Measurements from ENCODE around the gene GTF2E1.
"Not testable (repeated sequence)": the region's sequence is repeated elsewhere in the genome, so short reads cannot be mapped to it uniquely, and the experiment has no call there.

GTF2E1 gene

GRCh38 chr3:120756061-120756460, 13.5 kb downstream of the GTF2E1 start:
- no peak overlapping the region for H4K5ac ChIP-seq (ENCODE audit: low read length)
- no CpG with 5 or more reads among the region's 2 CpGs for WGBS (ENCODE audit: extremely low coverage, insufficient coverage, low lambda C conversion rate)

GRCh38 chr3:120758551-120758950, 16.0 kb downstream of the GTF2E1 start:
- not testable (repeated sequence) for H3K4me1 ChIP-seq (ENCODE audit: control insufficient read depth, low read depth, low read length); H3K36me3 ChIP-seq (ENCODE audit: control insufficient read depth, insufficient read depth, low read length); H3K79me1 ChIP-seq (ENCODE audit: low read length); H2AK5ac ChIP-seq (ENCODE audit: low read length); H3K79me2 ChIP-seq (ENCODE audit: control insufficient read depth, insufficient read depth, low read length); H3K23ac ChIP-seq (ENCODE audit: low read length); DNase-seq; H2BK120ac ChIP-seq (ENCODE audit: low read depth, low read length); H3K4me3 ChIP-seq (ENCODE audit: low read length); H3K9ac ChIP-seq (ENCODE audit: low read length); H3K27ac ChIP-seq (ENCODE audit: low read depth, low read length); H3K18ac ChIP-seq (ENCODE audit: low read length); H3K27me3 ChIP-seq (ENCODE audit: insufficient read depth, low read length, poor library complexity); H2BK5ac ChIP-seq (ENCODE audit: low read length); H3K56ac ChIP-seq (ENCODE audit: low read length); H4K5ac ChIP-seq (ENCODE audit: low read length); H3K4me2 ChIP-seq (ENCODE audit: low read length); H3K4ac ChIP-seq (ENCODE audit: low read depth, low read length); H2BK15ac ChIP-seq (replicated peaks; ENCODE audit: low read depth); H4K8ac ChIP-seq (ENCODE audit: low read depth, low read length)
- WGBS (ENCODE audit: extremely low coverage, insufficient coverage, low lambda C conversion rate), result no CpG with 5 or more reads among the region's 4 CpGs

More at GRCh38 chr3:120756061-120756460, 13.5 kb downstream of the GTF2E1 start:
- H3K4me2 ChIP-seq (ENCODE audit: low read length), result no peak overlapping the region
- peaks cover 2% of the 10 kb centered on the region for H3K79me1 ChIP-seq (ENCODE audit: low read length)
- no peak overlapping the region for H3K23ac ChIP-seq (ENCODE audit: low read length)
- no peaks in the 10 kb centered on the region for H3K4me1 ChIP-seq (ENCODE audit: control insufficient read depth, low read depth, low read length)
- no peaks in the 10 kb centered on the region for H3K27me3 ChIP-seq (ENCODE audit: insufficient read depth, low read length, poor library complexity)
- peaks cover 5% of the 10 kb centered on the region for H3K79me2 ChIP-seq (ENCODE audit: control insufficient read depth, insufficient read depth, low read length)
- no peak overlapping the region for H2AK5ac ChIP-seq (ENCODE audit: low read length)
- H3K9ac ChIP-seq (ENCODE audit: low read length), result no peak overlapping the region
- no peak overlapping the region for H3K4ac ChIP-seq (ENCODE audit: low read depth, low read length)
- no peak overlapping the region for H2BK15ac ChIP-seq (replicated peaks; ENCODE audit: low read depth)
- H2BK5ac ChIP-seq (ENCODE audit: low read length), result no peak overlapping the region
- H3K4me3 ChIP-seq (ENCODE audit: low read length), result no peak overlapping the region
- H3K36me3 ChIP-seq (ENCODE audit: control insufficient read depth, insufficient read depth, low read length), result peaks cover under 1% of the 10 kb centered on the region
- H4K8ac ChIP-seq (ENCODE audit: low read depth, low read length), result no peak overlapping the region
- no peak overlapping the region for H3K18ac ChIP-seq (ENCODE audit: low read length)
- no peak overlapping the region for H3K27ac ChIP-seq (ENCODE audit: low read depth, low read length)
- no peak overlapping the region for H2BK120ac ChIP-seq (ENCODE audit: low read depth, low read length)
- no peak for DNase-seq
- H3K56ac ChIP-seq (ENCODE audit: low read length), result no peak overlapping the region

- H3K27ac ChIP-seq (ENCODE audit: low read depth, low read length), result no peak overlapping the region
- peaks cover 6% of the 10 kb centered on the region for H3K79me1 ChIP-seq (ENCODE audit: low read length)
- no peaks in the 10 kb centered on the region for H3K36me3 ChIP-seq (ENCODE audit: control insufficient read depth, insufficient read depth, low read length)
- no peak overlapping the region for H3K4ac ChIP-seq (ENCODE audit: low read depth, low read length)
- H3K23ac ChIP-seq (ENCODE audit: low read length), result no peak overlapping the region
- no peak overlapping the region for H2BK120ac ChIP-seq (ENCODE audit: low read depth, low read length)
- peaks cover 16% of the 10 kb centered on the region for H3K79me2 ChIP-seq (ENCODE audit: control insufficient read depth, insufficient read depth, low read length)
- no peak overlapping the region for H3K18ac ChIP-seq (ENCODE audit: low read length)
- no peak overlapping the region for H3K4me2 ChIP-seq (ENCODE audit: low read length)
- no peak overlapping the region for H4K8ac ChIP-seq (ENCODE audit: low read depth, low read length)
- no peak overlapping the region for H2AK5ac ChIP-seq (ENCODE audit: low read length)
- H3K27me3 ChIP-seq (ENCODE audit: insufficient read depth, low read length, poor library complexity), result no peaks in the 10 kb centered on the region
- no peak overlapping the region for H4K5ac ChIP-seq (ENCODE audit: low read length)
- DNase-seq, result no peak
- H2BK15ac ChIP-seq (replicated peaks; ENCODE audit: low read depth), result no peak overlapping the region
- no peak overlapping the region for H3K9ac ChIP-seq (ENCODE audit: low read length)
- H3K4me1 ChIP-seq (ENCODE audit: control insufficient read depth, low read depth, low read length), result peaks cover 4% of the 10 kb centered on the region
- no peak overlapping the region for H3K56ac ChIP-seq (ENCODE audit: low read length)
- no peak overlapping the region for H2BK5ac ChIP-seq (ENCODE audit: low read length)
- WGBS (ENCODE audit: extremely low coverage, insufficient coverage, low lambda C conversion rate), result no CpG with 5 or more reads among the region's 1 CpG
- H3K4me3 ChIP-seq (ENCODE audit: low read length), result no peak overlapping the region
These were observed 20.1 kb downstream of the GTF2E1 start for GRCh38 chr3:120762615-120763014.

GRCh38 chr3:120763601-120764000, 21.1 kb downstream of the GTF2E1 start:
- Histone ChIP-seq H3K79me2 (ENCODE audit: control insufficient read depth, insufficient read depth, low read length) (peaks cover 15% of the 10 kb centered on the region), H3K4ac (ENCODE audit: low read depth, low read length) (no peak overlapping the region), H3K4me2 (ENCODE audit: low read length) (no peak overlapping the region), H3K4me1 (ENCODE audit: control insufficient read depth, low read depth, low read length) (peaks cover 4% of the 10 kb centered on the region), H3K27me3 (ENCODE audit: insufficient read depth, low read length, poor library complexity) (no peaks in the 10 kb centered on the region), H2BK120ac (ENCODE audit: low read depth, low read length) (no peak overlapping the region), H2BK5ac (ENCODE audit: low read length) (no peak overlapping the region), H3K79me1 (ENCODE audit: low read length) (peaks cover 6% of the 10 kb centered on the region), H3K9ac (ENCODE audit: low read length) (no peak overlapping the region), H3K27ac (ENCODE audit: low read depth, low read length) (no peak overlapping the region), H3K23ac (ENCODE audit: low read length) (no peak overlapping the region), H4K5ac (ENCODE audit: low read length) (no peak overlapping the region), H3K36me3 (ENCODE audit: control insufficient read depth, insufficient read depth, low read length) (no peaks in the 10 kb centered on the region), H4K8ac (ENCODE audit: low read depth, low read length) (no peak overlapping the region), H2AK5ac (ENCODE audit: low read length) (no peak overlapping the region), H3K4me3 (ENCODE audit: low read length) (no peak overlapping the region), H3K18ac (ENCODE audit: low read length) (no peak overlapping the region), H2BK15ac (replicated peaks; ENCODE audit: low read depth) (no peak overlapping the region), H3K56ac (ENCODE audit: low read length) (no peak overlapping the region)
- DNase-seq, result no peak
- no CpG with 5 or more reads among the region's 1 CpG for WGBS (ENCODE audit: extremely low coverage, insufficient coverage, low lambda C conversion rate)

- H3K9ac ChIP-seq (ENCODE audit: low read length), result no peak overlapping the region
- H3K27me3 ChIP-seq (ENCODE audit: insufficient read depth, low read length, poor library complexity), result no peaks in the 10 kb centered on the region
- no peak overlapping the region for H2BK15ac ChIP-seq (replicated peaks; ENCODE audit: low read depth)
- H4K8ac ChIP-seq (ENCODE audit: low read depth, low read length), result no peak overlapping the region
- no peak overlapping the region for H3K56ac ChIP-seq (ENCODE audit: low read length)
- peaks cover 18% of the 10 kb centered on the region for H3K79me2 ChIP-seq (ENCODE audit: control insufficient read depth, insufficient read depth, low read length)
- no peaks in the 10 kb centered on the region for H3K36me3 ChIP-seq (ENCODE audit: control insufficient read depth, insufficient read depth, low read length)
- H3K4me1 ChIP-seq (ENCODE audit: control insufficient read depth, low read depth, low read length), result peaks cover 4% of the 10 kb centered on the region
- no peak overlapping the region for H2AK5ac ChIP-seq (ENCODE audit: low read length)
- no peak overlapping the region for H3K27ac ChIP-seq (ENCODE audit: low read depth, low read length)
- no peak overlapping the region for H3K4me2 ChIP-seq (ENCODE audit: low read length)
- peaks cover 9% of the 10 kb centered on the region for H3K79me1 ChIP-seq (ENCODE audit: low read length)
- peak; percentile 61 for DNase-seq
- no peak overlapping the region for H4K5ac ChIP-seq (ENCODE audit: low read length)
- no peak overlapping the region for H3K23ac ChIP-seq (ENCODE audit: low read length)
- no peak overlapping the region for H2BK120ac ChIP-seq (ENCODE audit: low read depth, low read length)
- no peak overlapping the region for H2BK5ac ChIP-seq (ENCODE audit: low read length)
- H3K4ac ChIP-seq (ENCODE audit: low read depth, low read length), result no peak overlapping the region
- H3K4me3 ChIP-seq (ENCODE audit: low read length), result no peak overlapping the region
- no peak overlapping the region for H3K18ac ChIP-seq (ENCODE audit: low read length)
These were observed 21.7 kb downstream of the GTF2E1 start for GRCh38 chr3:120764206-120764605.

GRCh38 chr3:120765830-120766493, 23.4 kb downstream of the GTF2E1 start:
- Histone ChIP-seq H3K79me1 (ENCODE audit: low read length) (peaks cover 15% of the 10 kb centered on the region), H3K9ac (ENCODE audit: low read length) (no peak overlapping the region), H3K4ac (ENCODE audit: low read depth, low read length) (no peak overlapping the region), H3K27me3 (ENCODE audit: insufficient read depth, low read length, poor library complexity) (no peaks in the 10 kb centered on the region), H3K4me1 (ENCODE audit: control insufficient read depth, low read depth, low read length) (peaks cover 4% of the 10 kb centered on the region), H2BK120ac (ENCODE audit: low read depth, low read length) (no peak overlapping the region), H3K36me3 (ENCODE audit: control insufficient read depth, insufficient read depth, low read length) (no peaks in the 10 kb centered on the region), H2BK5ac (ENCODE audit: low read length) (no peak overlapping the region), H2AK5ac (ENCODE audit: low read length) (no peak overlapping the region), H3K56ac (ENCODE audit: low read length) (no peak overlapping the region), H3K79me2 (ENCODE audit: control insufficient read depth, insufficient read depth, low read length) (peaks cover 22% of the 10 kb centered on the region), H3K23ac (ENCODE audit: low read length) (no peak overlapping the region), H3K4me2 (ENCODE audit: low read length) (no peak overlapping the region), H2BK15ac (replicated peaks; ENCODE audit: low read depth) (no peak overlapping the region), H4K8ac (ENCODE audit: low read depth, low read length) (no peak overlapping the region), H3K4me3 (ENCODE audit: low read length) (no peak overlapping the region), H3K27ac (ENCODE audit: low read depth, low read length) (no peak overlapping the region), H4K5ac (ENCODE audit: low read length) (no peak overlapping the region), H3K18ac (ENCODE audit: low read length) (no peak overlapping the region)
- no peak for DNase-seq
